Measurements from ENCODE around the gene NFATC1. TPM values are rescaled to one million over a fixed set of nuclear protein-coding genes. Genes with fewer than 3 reads are reported as not detected.

The NFATC1 gene
- total RNA-seq, 1 donor from 2014 or later, result 0.53 TPM

- TF ChIP-seq CTCF (IDR thresholded peaks at IDR 0.05; ENCODE audit: insufficient read depth, low read length, severe bottlenecking), result no peak
- H3K27me3 ChIP-seq (ENCODE audit: control insufficient read depth, insufficient read depth, low read length), result no peaks in the 10 kb centered on the region
- DNase-seq (ENCODE audit: low read depth) (no peak), FAIRE-seq (no peak)
- no peak overlapping the region for H3K4me3 ChIP-seq (ENCODE audit: low read depth, low read length)
- H3K36me3 ChIP-seq (ENCODE audit: control insufficient read depth, insufficient read depth, low read length), result no peaks in the 10 kb centered on the region
These were observed 165.1 kb downstream of the NFATC1 start for GRCh38 chr18:79560861-79561210.

- no peaks in the 10 kb centered on the region for H3K27me3 ChIP-seq (ENCODE audit: control insufficient read depth, insufficient read depth, low read length)
- H3K4me3 ChIP-seq (ENCODE audit: low read depth, low read length), result no peak overlapping the region
- DNase-seq (ENCODE audit: low read depth) (no peak), FAIRE-seq (no peak)
- no peak for TF ChIP-seq CTCF (IDR thresholded peaks at IDR 0.05; ENCODE audit: insufficient read depth, low read length, severe bottlenecking)
- no peaks in the 10 kb centered on the region for H3K36me3 ChIP-seq (ENCODE audit: control insufficient read depth, insufficient read depth, low read length)
These were observed 168.2 kb downstream of the NFATC1 start for GRCh38 chr18:79563949-79564348.

GRCh38 chr18:79564441-79564840, 168.7 kb downstream of the NFATC1 start:
- no peak for FAIRE-seq
- TF ChIP-seq CTCF (IDR thresholded peaks at IDR 0.05; ENCODE audit: insufficient read depth, low read length, severe bottlenecking), result no peak
- no peaks in the 10 kb centered on the region for H3K27me3 ChIP-seq (ENCODE audit: control insufficient read depth, insufficient read depth, low read length)

GRCh38 chr18:79566771-79567431, 171.2 kb downstream of the NFATC1 start:
- H3K27me3 ChIP-seq (ENCODE audit: control insufficient read depth, insufficient read depth, low read length), result no peaks in the 10 kb centered on the region
- DNase-seq (ENCODE audit: low read depth) (peak; percentile 61), FAIRE-seq (peak; percentile 32)
- no peaks in the 10 kb centered on the region for H3K36me3 ChIP-seq (ENCODE audit: control insufficient read depth, insufficient read depth, low read length)
- H3K4me3 ChIP-seq (ENCODE audit: low read depth, low read length), result no peak overlapping the region
- TF ChIP-seq CTCF (IDR thresholded peaks at IDR 0.05; ENCODE audit: insufficient read depth, low read length, severe bottlenecking), result no peak

More at GRCh38 chr18:79564441-79564840, 168.7 kb downstream of the NFATC1 start:
- no peak for DNase-seq (ENCODE audit: low read depth)
- Histone ChIP-seq H3K36me3 (ENCODE audit: control insufficient read depth, insufficient read depth, low read length) (no peaks in the 10 kb centered on the region), H3K4me3 (ENCODE audit: low read depth, low read length) (no peak overlapping the region)

- DNase-seq (ENCODE audit: low read depth) (peak; percentile 97), FAIRE-seq (peak; percentile 73)
- Histone ChIP-seq H3K36me3 (ENCODE audit: control insufficient read depth, insufficient read depth, low read length) (no peaks in the 10 kb centered on the region), H3K4me3 (ENCODE audit: low read depth, low read length) (no peak overlapping the region), H3K27me3 (ENCODE audit: control insufficient read depth, insufficient read depth, low read length) (no peaks in the 10 kb centered on the region)
- no peak for TF ChIP-seq CTCF (IDR thresholded peaks at IDR 0.05; ENCODE audit: insufficient read depth, low read length, severe bottlenecking)
These were observed 171.9 kb downstream of the NFATC1 start for GRCh38 chr18:79567481-79568147.
